ENCODE data around the gene BPIFA2. TPM values are rescaled to one million over a fixed set of nuclear protein-coding genes. Genes with fewer than 3 reads are reported as not detected.
A peak's percentile ranks its signal among the peaks of the same experiment; 100 is the strongest.
"Not testable (repeated sequence)": the region's sequence is repeated elsewhere in the genome, so short reads cannot be mapped to it uniquely, and the experiment has no call there.

Gene BPIFA2
- total RNA-seq, result not detected

GRCh38 chr20:33167859-33168258 is at the start of gene BPIFA2:
TSS of gene BPIFA2 (plus strand) at chr20:33168159. CDS start at chr20:33169146, 987 bp downstream.
- no peak for DNase-seq

DNA sequence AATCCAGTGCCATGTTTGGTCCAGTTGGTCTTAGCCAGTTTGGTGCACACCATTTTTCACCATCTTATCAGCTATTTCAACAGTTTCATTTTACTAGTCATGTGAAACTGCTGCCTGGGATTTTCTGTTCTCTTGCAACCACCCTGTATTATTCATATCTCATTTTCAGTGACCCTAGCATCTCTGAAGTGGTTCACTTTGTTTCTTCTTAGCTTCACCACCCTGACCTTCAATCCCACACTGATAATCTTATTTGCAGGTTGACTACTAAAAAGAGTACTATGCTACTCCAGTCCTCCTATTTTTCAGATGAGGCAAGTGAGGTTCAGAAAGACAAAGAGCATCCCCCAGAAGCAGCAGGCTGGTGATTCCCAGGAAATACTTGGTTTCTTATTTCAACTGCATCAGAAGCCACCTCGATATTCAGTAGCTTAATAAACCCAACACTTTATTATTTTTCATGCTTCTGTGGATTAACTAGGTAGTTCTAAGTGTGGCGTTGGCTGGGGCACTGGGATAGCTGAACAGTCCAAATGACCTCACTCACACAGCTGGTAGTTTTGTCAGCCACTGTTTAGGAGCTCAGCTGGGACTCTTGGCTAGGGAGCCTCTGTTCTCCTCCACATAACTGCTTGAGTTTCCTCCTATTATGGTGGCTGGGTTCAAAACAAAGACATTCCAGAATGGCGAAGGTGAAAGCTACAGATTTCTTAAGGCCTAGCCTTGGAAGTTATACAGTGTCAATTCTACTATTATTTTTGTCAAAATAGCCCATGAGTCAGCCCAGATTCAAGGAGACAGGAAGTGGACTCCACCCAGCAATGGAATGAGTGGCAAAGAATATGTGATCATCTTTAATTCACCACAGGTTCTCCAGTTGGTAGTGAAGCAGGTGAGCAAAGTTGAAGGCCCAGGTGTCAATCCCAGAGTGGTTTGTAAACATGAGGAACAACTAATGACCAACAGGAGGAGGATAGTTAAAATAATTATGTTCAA is 47.9 kb upstream of the BPIFA2 start:
- DNase-seq, result no peak

- no peak for DNase-seq
These were observed 47.0 kb upstream of the BPIFA2 start for GRCh38 chr20:33120934-33121333.

DNA sequence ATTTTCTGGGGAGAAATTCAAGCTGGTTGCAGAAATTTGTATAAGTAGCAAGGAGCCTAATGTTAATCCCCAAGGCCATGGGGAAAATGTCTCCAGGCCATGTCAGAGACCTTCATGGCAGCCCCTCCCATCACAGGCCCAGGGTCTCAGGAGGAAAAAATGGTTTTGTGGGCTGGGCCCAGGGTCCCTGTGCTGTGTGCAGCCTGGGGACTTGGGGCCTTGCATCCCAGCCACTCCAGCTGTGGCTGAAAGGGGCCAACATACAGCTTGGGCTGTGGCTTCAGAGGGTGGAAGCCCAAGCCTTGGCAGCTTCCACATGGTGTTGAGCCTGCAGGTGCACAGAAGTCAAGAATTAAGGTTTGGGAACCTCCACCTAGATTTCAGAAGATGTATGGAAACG is 45.7 kb upstream of the BPIFA2 start:
- DNase-seq, result not testable (repeated sequence)

GRCh38 chr20:33124261-33124660 is 43.7 kb upstream of the BPIFA2 start:
- DNase-seq, result no peak

DNA sequence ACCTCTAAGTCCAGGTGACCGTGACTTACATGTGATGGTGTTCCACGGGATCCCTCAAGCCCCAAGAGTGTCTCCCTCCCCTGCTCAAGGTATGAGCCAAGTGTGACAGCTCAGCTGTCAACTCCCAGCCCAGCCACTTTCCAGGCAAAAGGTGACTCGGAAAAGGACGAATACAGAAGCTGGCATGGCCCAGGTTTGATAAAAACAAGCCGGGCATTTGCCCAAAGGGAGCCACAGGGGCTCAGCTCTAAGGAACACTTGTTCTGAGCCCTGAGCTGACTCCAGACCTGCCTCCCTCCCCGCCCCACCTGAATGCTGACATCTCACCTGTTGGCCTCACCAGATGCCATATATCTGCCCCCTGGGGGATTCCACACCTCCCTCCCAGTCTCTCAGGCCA is 43.0 kb upstream of the BPIFA2 start:
- no peak for DNase-seq

DNA sequence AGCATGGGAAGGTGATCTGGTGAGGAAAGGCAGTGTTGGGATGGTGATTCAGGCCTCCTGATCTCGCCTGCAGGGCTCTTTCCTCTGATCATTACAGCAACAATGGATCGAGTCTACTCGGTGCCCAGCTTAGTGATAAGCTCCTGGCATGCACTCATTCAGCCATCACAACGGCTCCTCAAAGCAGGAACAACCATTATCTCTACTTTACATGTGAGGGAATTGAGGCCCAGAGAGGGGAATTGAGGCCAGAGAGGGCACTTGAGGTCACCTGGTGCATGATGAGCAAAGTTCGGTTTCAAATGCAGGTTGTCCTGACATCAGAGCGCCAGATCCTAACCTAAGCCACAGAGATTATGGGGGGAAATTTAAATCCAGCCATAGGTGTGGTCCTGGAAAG is 42.0 kb upstream of the BPIFA2 start:
- DNase-seq, result no peak

DNA sequence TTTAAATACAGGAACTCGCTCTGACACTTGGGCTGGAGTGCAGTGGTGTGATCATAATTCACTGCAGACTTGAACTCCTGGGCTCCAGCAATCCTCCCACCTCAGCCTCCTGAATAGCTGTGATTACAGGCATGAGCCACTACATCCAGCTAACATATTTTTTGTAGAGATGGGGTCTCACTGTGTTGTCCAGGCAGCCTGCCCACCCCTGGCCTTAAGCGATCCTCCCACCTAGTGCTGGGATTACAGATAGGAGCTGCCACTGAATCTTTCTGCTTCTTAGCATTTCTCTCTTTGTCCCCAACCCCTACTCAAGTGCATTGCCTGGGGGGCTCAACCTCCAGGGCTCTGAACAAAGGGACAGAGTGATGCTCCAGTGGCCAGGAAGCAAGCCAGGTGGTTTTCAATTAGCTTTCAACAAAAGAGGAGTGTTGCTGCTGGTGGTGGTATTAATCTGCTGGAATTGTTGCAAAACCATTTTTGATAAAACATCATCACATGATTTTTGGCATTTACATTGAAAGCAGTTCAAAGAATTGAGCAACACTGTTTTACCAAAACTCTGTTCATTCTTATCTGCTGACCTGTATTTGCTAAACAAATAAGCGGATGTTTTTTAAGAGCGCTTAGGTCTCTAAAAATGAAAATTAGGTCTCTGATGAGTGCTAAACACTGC is 40.4 kb upstream of the BPIFA2 start:
- no peak for DNase-seq

DNA sequence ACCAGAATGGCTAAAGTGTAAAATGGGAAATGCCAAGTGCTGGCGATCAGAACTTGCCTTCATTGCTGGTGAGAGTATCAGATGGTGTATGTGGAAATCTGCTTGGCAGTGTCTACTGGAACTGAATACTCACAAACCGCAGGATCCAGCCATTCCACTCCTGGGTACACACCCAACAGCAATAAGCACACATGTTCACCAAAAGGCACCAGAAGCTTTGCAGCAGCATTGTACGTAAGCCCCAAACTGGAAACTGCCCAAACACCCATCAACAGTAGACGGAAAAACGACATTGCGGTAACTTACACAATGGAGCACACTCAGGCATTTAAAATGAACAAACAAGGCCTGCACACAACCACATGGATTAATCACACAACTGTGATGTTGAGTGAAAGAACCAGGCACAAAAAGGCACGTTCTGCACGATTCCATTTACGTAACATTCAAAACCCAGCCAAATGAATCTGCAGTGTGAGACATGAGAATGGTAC is 37.3 kb upstream of the BPIFA2 start:
- peak; percentile 25 for DNase-seq

GRCh38 chr20:33131949-33132473 is 35.9 kb upstream of the BPIFA2 start:
- no peak for DNase-seq

DNA sequence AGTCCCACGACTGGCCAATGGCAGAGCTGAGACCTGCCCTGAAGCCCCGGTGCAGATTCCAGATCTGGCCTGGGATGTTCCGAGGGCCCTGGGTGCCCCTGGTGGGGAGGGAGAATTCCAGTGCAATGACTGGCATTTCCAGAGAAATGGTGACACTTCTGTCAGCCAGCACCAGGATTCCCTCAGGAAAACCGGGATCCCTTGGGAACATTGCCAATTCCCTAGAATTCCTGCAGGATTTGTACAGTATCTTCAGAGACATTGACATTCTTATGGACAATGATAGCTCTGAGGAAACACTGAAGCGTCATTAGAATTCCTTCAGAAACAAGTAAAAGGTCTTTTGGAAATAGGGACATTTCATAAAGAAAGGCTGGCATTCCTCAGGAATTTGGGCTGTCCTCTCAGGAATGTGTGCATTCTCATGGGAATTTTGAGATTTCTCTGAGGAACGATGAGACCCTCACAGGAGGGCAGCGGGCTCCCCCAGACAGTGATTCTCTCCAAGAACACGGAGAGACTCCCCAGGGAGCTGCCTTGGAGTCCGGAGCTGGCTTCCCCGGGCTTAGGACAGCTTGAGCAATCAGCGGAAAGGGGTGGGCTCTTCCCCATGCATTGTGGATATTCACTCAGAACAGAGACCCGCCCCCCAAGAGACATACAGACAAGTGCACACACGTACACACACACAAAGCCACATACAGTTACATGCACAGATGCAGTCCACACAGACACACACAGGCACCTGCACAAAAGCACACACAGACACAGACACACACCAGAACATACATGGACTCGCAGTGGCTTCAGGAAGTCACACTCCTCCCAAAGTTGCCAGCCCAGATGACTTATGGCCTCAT is 35.2 kb upstream of the BPIFA2 start:
- peak; percentile 5 for DNase-seq

DNA sequence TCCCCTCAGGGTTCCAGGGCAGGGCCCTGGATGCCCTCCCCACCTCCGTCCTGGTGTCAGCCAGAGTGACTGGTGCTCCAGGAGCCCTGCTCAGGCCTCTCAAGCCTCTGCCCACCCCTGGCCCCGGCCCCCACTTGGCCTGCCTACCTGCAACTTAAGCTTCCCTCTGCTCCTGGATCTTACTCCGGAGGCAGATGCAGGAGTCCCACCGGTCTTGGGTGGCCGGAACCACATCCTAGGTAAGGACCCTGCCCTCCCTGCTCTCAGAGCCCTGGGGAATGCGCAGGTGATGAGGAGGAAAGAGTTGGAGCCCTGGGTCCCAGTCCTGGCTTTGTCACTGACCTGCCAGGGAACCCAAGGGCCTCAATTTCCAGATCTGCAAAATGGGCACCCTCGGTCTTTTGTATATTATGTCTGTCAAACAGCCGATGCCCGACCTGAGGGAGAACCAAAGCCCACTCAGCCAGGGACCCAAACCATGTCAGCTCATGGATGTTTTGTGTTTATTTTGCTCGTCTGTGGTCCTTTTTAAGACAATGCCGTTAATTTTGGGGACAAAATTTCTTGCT is 34.5 kb upstream of the BPIFA2 start:
- DNase-seq, result no peak

- no peak for DNase-seq
These were observed 30.8 kb upstream of the BPIFA2 start for GRCh38 chr20:33137195-33137594.

GRCh38 chr20:33139467-33139866 is 28.5 kb upstream of the BPIFA2 start:
- no peak for DNase-seq

- DNase-seq, result no peak
These were observed 22.4 kb upstream of the BPIFA2 start for GRCh38 chr20:33145521-33145920.

DNA sequence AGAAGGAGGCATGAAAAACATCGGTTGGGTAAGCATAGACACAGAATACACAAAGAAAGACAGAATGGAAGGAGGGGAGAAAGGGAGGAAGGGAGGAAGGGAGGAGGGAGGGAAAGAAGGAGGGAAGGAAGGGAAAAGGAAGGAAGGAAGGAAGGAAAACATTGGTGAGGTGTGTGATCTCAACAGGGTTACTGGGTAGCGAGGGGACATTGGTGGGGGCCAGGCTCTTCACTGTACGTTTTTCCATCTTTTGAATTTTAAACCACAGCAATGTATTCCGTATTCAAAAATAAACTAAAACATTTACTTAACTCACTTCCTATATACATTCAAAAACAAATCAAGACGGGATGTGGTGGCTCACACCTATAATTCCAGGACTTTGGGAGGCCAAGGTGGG is 20.7 kb upstream of the BPIFA2 start:
- DNase-seq, result no peak

DNA sequence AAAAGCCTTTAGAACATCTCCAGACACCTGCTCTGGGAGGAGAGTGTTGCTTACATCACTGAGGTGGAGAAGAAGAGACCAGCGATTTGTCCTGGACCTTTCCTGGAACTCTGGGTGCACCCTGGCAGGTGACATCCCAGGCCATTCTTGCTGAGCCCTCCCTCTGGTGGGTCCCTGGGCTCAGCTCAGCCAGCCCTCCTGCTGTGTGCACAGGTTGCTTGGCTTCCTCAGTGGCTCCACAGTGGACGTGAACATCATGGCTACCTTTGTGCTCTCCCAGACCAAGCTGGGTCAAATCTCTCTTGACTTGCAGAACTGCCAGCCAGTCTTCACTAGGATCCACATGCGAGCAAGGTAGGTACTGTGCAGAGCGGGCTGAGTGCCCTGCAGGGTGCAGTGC is 19.9 kb upstream of the BPIFA2 start:
- DNase-seq, result no peak

GRCh38 chr20:33154252-33154651 is 13.7 kb upstream of the BPIFA2 start:
- DNase-seq, result no peak

GRCh38 chr20:33158637-33159385 is 9.1 kb upstream of the BPIFA2 start:
- DNase-seq, result no peak

DNA sequence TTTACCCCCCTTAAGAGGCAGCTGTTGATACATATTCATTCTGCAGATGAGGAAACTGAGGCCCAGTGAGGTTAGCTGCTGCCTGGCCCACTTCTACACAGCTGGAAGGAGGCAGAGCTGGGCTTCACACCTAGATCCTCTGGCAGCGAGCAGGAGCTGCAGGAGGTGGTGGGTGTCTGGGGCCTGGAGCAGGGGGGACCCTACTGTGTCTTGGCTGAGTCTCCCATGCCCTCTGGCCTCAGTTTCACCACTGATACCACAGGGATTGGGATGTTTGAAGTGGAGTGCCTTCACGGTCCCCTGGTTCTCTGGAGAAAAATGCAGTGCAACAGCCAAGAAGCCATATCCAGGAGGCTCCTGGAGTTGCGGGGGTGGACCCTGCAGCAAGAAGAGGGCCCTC is 8.2 kb upstream of the BPIFA2 start:
- DNase-seq, result no peak

- no peak for DNase-seq
These were observed 7.3 kb upstream of the BPIFA2 start for GRCh38 chr20:33160681-33161080.

Data from tongue (tissue), 2 donors.